HG02943 (cell line): Measurements from ENCODE around the gene MTSS2.

Experiments used
- ATAC-seq: cut with Tn5 transposase; IDR thresholded peaks from one replicate; pipeline ENCODE4 v1.9.1; 2021; ENCODE audit warnings: mild to moderate bottlenecking, low read depth, moderate library complexity; ENCODE audit not compliant: unreplicated experiment

MTSS2 gene

DNA sequence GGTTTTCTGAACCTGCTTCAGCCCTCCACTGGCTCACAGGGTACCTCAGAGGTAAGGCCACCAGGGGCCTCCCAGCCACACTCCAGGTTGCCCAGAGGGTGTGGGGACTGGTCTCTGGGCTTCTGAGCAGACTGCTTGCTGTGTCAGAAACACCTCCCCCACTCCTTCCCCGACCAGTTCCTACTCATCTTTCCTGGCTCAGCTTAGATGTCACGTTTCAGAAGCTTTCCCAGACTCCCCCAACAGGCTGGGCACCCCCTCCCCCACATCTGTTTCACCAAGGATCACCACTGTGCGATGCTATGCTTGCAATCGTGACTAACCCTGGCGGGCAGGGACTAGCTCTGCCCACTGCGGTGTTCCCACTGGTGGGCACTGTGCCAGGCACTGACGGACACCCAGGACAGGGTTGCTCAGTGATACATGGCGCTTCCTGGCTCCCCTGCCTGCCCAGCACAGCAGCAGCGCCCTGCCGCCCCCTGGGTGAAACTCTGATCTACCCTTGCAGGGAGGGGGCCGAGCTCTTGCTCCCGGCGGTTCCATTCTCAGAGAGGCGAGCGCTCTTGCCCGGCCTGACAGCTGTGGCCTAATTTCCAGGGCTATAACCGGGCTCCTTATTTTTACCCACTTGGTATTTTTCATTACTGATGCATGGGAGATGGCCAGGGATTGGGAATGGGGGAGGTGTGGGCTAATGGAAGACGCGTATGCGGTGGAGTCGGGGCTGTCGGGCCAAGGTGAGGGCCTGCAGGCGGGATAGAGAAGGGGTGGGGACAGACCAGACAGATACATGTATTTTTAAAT is 29.4 kb upstream of the MTSS2 start:
- ATAC-seq = no peak

DNA sequence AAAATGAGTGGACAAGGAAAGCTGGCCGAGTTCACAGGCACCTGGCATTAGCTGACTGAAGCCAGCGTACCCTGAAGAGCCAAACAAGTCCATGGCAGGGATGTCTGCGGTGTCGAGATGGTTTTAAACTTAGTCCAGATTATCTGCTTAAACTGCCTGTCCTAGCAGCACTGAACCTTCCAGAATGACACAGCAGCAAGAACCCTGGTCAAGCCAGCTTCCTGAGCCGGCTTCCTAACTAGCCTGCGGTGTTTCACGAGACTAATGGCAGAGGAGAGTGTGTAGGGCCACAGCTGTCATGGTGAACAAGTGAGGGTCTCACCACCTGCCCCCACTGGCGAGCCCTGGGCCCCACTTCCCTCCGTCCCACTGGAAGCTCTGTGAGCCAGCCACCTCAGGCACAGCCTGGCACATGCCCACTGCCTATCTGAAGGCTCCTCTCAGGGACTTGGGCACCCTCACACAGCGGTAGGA is 28.8 kb upstream of the MTSS2 start:
- ATAC-seq = no peak

DNA sequence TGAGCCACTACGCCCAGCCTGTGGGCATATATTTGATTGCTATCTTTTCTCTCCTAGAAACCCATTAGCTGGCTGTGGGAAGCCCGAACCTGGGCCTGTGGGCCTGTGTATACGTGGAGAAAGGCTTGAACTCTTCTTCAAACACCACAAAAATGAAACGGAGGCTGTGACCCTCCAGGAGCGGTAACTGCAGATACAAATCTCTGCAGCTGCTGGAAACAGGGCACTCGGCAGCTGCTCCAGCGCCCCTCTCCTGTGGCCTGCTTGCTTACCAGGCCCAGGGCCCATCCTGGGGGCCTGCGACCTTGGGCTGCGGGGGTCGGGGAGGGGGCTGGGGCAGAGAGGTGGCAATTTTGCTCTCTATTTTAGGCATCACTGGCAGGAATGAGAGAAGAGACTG is 28.0 kb upstream of the MTSS2 start:
- no peak for ATAC-seq

DNA sequence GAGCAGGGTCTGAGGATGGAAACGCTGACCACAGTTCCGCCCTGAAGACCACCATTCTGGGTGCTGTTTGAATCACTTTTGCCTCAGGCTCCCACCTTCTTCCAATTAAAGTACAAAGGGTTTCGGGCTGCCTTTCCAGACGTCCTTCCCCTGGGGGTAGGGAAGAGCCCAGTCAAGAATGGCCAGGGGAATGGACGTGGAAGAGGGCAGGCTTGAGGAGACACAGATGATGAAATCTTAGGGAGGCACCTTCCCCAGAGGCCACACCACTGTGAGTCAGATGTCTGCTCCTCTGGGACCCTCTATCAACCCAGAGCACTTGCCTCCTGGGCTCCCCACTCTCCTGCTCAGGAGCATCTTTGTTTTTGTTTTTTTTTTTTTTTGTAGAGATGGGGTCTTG is 27.5 kb upstream of the MTSS2 start:
- no peak for ATAC-seq

DNA sequence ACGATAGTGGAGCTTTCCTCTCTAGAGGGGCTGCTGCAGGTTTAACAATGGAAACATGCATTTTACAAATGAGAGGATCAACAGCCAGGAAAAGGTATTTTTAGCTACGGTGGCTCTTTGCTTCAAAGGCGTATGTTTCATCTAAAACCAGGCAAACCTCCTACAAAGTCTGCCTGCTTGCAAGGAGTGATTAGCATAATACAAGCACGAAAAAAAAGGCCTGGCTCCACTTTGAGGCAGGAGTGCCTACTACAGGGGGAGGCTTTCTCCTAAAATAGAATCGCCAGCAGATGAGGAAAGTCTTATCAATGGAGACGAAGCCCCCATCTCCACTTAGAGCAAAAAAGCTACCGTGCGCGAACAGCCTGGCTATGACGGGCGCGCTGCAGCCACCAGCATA is 27.1 kb upstream of the MTSS2 start:
- no peak for ATAC-seq

DNA sequence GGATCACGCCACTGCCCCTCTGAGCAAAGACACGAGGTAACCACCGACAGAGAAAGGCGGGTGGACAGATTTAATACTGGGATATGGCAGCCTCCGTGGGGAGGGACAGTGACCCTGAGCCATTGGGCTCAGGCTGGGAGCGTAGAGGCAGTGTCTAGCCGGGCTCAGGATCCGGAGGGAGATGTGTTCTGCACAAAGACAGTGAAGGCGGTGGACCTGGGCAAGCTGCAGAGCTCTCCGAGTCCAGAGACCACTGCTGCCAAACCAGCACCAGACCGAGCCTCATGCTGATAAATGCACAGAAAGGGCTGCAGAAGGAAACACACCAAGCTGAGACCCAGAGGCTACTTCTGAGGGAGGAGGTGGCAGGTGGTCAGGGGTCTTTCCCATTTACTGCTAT is 26.5 kb upstream of the MTSS2 start:
- no peak for ATAC-seq

DNA sequence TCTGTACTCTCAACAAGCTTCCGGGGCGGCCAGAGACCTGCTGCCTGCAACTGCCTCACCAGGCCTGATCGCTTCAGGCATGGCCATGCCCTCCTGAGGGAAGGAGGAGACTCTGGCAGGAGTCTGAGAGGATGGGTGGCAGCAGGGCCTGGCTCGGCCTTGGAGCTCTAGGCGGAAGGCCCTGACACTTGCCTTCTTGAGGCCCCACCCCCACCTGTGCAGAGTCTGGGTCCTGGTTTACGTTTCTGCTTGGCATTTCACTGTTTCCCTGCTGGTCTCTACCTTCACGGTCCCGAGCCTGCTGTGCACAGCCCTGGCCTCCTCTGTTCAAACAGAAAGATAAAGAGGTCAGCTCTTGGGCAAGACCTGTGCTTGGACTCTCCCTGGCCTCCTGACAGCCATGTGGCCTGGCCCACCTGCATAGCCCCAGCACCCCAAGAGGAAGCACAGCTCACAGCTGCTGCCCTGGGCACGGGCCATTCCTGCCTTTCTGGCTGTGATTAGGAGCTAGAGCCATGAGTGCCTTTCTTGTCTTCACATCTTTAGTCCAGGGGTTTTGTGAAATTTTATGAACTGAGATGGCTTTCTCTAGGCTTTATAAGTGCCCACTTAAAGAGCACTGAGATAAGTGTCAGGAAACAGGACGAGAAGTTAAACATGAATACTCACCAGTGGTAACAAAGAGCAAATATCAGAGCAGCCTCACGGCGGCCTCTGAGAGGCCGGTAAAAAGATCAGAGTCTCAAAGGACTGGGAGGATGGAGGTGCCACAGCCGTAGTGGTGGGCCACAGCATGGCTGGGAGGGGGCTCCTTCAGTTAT is 25.6 kb upstream of the MTSS2 start:
- ATAC-seq = no peak

DNA sequence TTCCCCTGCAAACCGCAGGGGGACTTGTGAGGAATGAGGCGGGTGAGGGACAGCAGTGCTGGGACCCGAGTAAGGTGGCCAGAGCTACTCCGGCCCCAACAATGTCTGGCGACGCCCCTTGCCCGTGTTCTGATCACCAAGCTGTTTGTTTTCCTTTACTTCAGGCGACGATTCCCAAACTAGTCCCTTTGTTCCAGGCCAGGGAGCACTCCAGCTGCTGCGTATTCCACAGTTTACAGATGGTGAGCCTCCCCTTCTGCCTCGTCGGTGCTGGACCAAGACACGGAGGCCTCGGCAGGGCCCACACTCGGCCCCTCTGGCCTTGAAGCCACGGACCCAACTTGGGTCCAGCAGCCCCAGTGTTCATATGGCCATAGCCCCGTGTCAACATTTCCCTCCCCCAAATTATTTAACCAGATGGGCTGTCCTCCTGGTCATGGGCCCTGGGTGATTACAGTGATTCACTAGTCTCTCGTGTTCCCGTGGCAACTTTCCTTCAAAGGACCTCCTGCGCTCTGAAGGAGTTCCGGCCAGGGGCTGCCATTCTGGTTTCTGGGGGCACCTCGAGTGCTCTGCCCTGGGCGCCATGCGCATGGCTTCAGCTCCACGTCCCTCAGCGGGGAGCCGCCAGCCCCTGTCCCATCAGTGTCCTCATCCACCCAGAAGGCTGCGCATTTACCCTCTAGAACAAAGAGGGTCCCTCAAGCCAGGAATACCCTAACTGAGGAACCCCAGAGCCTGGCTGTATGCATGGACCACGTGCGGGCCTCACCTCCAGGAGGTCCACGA is 24.8 kb upstream of the MTSS2 start:
- ATAC-seq = no peak

DNA sequence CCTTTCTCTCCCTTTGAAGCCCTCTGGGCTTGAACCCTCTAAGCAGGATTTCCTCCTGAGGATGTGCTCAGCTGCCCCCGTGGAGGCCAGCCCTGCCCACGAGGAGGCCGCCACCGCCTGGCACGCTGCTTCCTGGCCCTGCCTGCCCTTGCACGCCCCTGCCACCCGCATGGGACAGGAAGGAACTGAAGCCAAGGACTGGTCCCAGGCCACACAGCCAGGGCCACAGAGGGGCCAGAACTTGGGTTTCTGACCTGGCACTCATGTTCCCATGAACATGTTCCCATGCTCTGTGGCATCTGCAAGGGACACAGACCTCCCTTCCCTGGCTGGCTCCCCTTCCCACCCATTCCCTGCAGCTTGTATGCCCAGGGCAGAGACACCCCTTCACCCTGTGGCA is 24.1 kb upstream of the MTSS2 start:
- ATAC-seq = no peak

DNA sequence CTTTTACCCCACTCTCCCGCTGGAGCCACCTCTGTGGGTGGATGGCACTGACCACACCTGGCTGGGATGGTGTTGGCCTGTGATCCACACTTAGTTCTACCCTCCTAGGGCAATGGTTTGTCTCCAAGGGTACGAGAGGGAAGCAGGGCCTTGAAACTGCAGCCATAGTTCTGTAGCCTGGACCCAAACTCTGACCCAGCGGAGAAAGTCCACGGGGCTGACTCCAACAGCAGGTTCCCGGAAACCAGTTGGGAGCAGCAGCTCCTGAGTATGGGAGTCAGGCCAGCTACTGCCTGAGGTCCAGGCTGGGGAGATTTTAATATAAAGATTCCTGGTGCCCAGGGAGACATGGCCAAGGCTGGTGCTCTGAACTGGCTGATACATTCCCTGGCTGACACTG is 23.6 kb upstream of the MTSS2 start:
- no peak for ATAC-seq

DNA sequence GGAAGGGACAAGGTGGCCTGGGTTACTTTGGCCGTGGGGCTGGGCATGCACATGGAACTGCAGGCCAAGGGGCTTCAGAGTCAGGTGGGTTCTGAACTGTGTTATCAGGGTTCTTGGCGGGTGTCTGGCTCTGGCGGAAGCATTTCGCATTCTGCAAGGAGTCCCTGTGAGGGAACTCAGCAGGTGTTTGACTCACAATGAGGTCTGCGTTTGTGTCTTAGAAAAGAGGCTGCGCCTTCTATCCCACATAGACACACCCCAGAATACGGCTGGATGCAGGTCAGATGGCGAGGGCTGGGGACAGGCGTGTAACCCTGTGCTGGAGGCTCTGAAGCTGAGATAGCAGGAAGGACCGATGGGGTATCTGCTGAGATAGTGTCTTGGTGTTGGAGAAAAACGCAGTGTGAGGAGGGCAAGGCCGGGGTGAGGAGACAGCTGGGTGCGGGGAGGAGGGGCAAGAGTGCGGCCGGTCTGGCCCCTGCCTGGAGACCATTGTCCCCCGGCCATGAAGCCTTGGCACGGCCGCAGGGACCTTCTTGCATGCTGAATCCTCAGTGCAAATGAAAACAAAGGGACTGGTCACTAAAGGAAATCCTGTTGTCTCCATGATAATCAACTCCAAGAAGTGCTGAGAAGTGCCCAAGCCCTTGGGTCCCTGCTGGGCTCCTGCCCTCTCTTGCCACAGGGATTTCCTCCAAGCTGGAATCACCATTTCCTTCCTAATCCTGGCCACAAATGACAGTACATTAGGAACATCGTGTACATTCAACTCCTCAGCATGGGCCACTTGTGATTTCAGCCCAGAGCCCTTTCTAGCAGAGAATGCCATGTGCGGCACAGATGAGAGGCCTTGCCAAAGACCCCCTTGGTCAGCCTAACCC is 22.8 kb upstream of the MTSS2 start:
- ATAC-seq = no peak

DNA sequence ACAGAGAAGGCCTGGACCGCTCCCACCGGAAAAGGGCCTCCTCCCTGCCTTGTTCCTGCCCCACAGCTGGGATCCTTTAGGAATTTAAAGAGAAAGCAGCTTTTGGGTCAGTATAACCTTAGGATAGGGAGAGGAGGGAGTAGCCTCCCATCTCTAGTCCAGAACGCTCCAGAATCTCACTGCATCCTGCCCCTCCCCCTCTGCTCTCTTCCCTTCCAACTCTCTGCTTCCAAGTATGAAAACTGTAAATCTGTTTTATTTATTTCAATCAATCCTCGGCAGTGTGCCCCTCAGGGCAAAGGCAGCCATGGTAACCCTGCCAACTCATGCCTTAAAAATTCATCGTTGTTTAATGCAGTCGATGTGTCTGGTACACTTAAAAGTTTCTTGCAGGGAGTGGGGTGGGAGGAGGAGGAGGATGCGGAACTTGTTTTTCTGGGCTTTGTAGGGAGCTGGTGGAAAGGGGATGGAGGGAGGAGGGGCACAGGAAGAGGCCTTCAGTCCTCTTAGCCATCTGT is 21.2 kb upstream of the MTSS2 start:
- no peak for ATAC-seq

DNA sequence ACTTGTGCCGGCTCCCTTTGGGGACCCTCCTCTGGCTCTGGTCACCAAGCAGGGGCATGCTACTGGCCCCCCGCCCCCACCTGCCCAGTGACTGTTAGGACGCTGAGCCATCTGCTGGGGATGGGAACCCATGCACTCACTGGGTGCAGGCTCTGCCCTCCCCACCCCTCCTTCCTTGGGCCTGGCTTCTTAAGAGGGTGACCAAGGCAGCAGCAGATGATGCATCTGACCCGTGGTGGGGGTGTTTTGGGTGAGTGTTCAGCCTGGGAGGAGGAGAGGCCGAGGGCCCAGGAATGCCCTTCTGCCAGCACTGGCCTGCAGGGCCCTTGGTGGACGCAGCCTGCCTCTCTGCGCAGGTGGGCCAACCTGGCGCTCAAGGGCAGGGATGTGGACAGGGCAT is 19.2 kb upstream of the MTSS2 start:
- ATAC-seq = no peak

DNA sequence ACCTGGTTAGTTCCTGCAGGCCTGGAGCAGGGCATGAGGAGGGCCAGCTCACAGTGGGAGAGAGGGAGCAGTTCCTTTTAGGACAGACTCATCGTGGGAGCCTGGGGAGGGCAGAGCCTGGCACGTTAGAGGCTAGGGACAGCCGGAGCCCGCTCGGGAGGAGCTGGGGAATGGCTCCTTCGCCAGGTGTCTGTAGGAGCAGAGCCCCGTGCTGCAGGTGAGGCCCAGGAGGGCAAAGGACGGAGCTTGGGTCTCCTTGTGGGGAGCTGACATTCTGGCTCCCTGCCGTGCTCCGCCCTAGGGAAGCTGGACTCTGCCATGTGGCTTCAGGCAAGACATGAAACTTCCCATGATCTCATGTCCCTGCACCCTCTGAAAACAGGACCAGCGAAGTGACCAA is 18.7 kb upstream of the MTSS2 start:
- no peak for ATAC-seq

DNA sequence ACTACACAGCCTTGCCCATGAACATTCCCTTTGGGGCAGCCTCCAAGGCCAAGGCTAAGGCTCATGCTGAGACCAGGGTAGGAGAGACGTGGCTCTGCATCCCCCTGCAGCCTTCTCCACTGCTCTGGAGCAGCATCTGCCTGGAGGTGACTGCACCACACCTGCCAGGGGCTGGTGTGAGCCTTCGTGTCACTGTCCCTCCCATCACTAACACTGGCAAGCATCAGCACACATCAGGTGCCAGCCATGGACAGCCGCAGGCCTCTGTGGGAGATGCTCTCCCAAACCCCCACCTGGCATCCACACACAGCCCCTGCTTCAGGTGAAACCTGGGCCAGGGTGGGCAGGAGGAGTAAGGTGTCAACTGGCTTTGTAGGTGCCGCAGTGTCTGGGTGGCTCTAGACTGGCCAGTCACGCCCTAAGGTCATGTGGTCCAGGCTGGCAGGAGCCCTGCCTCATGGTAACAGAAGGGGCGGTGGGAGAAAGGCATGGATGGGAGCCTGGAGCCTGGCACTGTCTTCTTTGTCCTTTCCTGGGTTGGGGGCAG is 18.1 kb upstream of the MTSS2 start:
- no peak for ATAC-seq

DNA sequence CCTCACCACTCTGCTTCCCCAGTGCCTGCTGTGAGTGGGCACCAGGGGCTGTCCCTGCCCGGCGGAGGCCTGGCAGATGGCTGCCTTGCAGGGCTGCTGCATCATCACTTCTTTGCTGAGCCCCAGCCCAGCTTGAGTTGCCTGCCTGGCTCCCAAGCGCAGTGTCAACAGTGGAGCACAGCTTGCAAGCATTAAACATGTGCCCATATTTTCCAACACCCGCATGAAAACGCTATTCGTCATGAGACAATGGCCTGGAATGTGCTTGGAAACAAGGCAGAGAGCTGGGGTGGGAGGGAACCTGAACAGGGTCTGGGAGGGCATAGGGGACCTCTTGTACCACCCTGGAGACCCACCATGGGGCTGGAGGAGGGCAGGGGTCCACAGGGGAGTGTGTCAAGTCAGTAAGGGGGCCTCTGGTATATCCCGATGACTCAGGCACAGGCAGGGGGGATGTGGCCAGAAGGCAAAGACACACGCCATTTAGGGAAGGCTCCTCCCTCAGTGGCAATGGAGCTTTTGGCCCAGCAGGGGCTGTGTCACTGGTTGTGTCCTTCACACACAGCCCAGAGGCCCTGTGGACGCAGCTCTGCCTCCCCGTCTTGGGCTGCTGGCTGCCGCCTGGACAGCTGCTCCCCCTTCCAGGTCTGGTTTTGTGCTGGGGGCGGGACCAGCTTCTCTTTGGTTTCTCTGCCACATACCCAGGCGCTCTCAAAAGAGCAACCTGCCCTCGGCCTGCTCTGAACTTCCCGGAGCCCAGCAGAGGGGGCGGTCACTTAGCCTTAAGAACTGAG is 17.4 kb upstream of the MTSS2 start:
- no peak for ATAC-seq

DNA sequence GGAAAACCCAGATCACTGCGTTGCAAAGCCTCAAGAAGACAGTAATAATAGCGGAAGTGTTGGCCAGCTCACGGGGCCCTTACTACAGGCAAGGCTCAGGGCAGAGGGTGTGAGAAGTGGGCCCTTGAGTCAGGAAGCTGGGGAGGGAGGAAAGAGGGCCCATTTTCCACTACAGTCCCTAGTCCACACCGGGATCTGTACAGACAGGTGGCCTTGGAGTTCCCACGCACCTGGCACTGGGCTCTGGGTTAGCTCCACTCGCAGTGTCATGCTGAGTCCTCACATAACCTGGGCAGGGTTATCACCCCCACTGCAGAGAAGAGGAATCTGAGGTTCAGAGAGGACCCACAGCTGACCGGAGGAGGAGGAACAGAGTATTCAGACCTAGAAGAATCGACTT is 16.8 kb upstream of the MTSS2 start:
- ATAC-seq = no peak

DNA sequence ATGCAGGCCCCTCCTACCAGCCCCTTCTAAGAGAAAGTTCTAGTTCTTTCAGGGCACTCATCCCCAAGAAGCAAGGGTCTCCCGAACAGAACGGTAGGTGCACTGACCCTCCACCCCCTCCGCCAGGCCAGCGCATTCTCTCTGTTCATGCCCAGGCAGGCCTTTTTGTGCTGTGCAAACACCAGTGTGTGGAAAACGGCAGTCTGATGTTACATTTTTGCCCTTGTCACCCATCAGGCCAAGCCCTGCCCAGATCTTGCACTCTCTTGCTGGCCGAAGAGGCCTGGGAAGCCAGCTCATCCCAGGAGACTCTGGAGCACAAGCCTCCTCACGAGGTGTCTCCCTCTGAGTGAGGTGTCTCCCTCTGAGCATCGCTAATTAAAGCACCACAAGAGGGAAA is 16.1 kb upstream of the MTSS2 start:
- ATAC-seq = no peak

DNA sequence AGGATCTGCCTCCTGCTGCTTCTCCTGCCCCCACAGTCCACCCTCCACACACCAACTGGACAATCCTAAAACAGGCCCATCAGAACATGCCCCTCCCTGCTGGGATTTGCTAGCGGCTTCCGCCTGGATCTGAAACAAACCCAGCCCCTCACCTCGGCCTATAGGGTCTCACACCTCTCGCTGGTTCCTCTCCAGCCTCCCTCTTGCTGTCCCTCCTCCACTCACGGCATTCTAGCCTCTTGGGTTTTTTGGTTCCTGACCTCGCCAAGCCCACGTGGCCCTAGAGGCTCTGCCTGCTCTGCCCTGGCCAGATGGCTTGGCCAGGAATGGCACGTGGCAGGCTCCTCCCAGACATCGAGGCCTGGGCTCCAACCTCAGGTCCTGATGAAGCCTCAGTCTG is 15.7 kb upstream of the MTSS2 start:
- ATAC-seq = no peak
